Neural progenitor cell (in vitro differentiated cells): ENCODE data around the gene GPR87. TPM values are rescaled to one million over a fixed set of nuclear protein-coding genes. Genes with fewer than 3 reads are reported as not detected.

Experiments
- DNase-seq: peaks from one replicate; pipeline ENCODE4 v3.0.0-alpha.2; 2016; ENCODE audit warnings: low spot score
- H2AFZ ChIP-seq: fragments of 200-600 bp; sonication (generic); replicated peaks from 2 replicates; pipeline ENCODE4 v1.6.1; 2016; ENCODE audit warnings: antibody characterized with exemption
- H3F3A ChIP-seq: fragments of 200-600 bp; sonication (generic); 2 replicates; pipeline ENCODE4 v1.6.1; 2016; ENCODE audit warnings: antibody characterized with exemption, low read depth
- H3K27ac ChIP-seq: fragments of 200-600 bp; sonication (generic); 2 replicates; pipeline ENCODE4 v1.5.1; 2016; ENCODE audit warnings: mild to moderate bottlenecking
- H3K27me3 ChIP-seq: fragments of 200-600 bp; sonication (generic); 2 replicates; pipeline ENCODE4 v1.6.1; 2016; ENCODE audit warnings: mild to moderate bottlenecking, moderate library complexity
- H3K36me3 ChIP-seq: fragments of 200-600 bp; sonication (generic); 2 replicates; pipeline ENCODE4 v1.5.1; 2016
- H3K4me1 ChIP-seq: fragments of 200-600 bp; sonication (generic); 2 replicates; pipeline ENCODE4 v1.6.1; 2016; ENCODE audit warnings: mixed run types
- H3K4me2 ChIP-seq: fragments of 200-600 bp; sonication (generic); 2 replicates; pipeline ENCODE4 v1.6.1; 2016
- H3K4me3 ChIP-seq: fragments of 200-600 bp; sonication (generic); 2 replicates; pipeline ENCODE4 v1.5.1; 2016
- H3K79me2 ChIP-seq: fragments of 200-600 bp; sonication (generic); 2 replicates; pipeline ENCODE4 v1.6.1; 2016; ENCODE audit warnings: low read depth
- H3K9ac ChIP-seq: fragments of 200-600 bp; sonication (generic); 2 replicates; pipeline ENCODE4 v1.6.1; 2016
- H3K9me3 ChIP-seq: fragments of 200-600 bp; sonication (generic); 2 replicates; pipeline ENCODE4 v1.5.1; 2016; ENCODE audit warnings: low read depth
- H4K20me1 ChIP-seq: fragments of 200-600 bp; sonication (generic); 2 replicates; pipeline ENCODE4 v1.6.1; 2016; ENCODE audit warnings: low read depth
- H3K27ac Mint-ChIP-seq: 3 replicates; pipeline ENCODE4 v1.8.0; 2021; ENCODE audit warnings: mixed read lengths
- H3K27me3 Mint-ChIP-seq: 2 replicates; pipeline ENCODE4 v1.8.0; 2022; ENCODE audit warnings: low read depth, mild to moderate bottlenecking, inconsistent platforms, moderate library complexity, mixed read lengths; ENCODE audit not compliant: insufficient read depth
- H3K36me3 Mint-ChIP-seq: 3 replicates; pipeline ENCODE4 v1.8.0; 2021; ENCODE audit warnings: mixed read lengths
- H3K4me1 Mint-ChIP-seq: 3 replicates; pipeline ENCODE4 v1.8.0; 2021; ENCODE audit warnings: mixed read lengths
- H3K4me3 Mint-ChIP-seq: 3 replicates; pipeline ENCODE4 v1.8.0; 2021; ENCODE audit warnings: mild to moderate bottlenecking, moderate library complexity, mixed read lengths
- H3K9me3 Mint-ChIP-seq: 3 replicates; pipeline ENCODE4 v1.8.0; 2020; ENCODE audit warnings: mixed read lengths
- CTCF ChIP-seq: fragments of 200-600 bp; sonication (generic); IDR thresholded peaks from 2 replicates; pipeline ENCODE4 v1.5.1; 2017; ENCODE audit warnings: antibody characterized with exemption, mild to moderate bottlenecking
- EZH2 ChIP-seq: fragments of 200-600 bp; sonication (generic); IDR thresholded peaks from 2 replicates; pipeline ENCODE4 v1.6.1; 2017; ENCODE audit warnings: antibody characterized with exemption, mild to moderate bottlenecking, moderate library complexity
- EZH2phosphoT487 ChIP-seq: fragments of 200-600 bp; sonication (generic); IDR thresholded peaks from 2 replicates; pipeline ENCODE4 v1.6.1; 2017; ENCODE audit warnings: antibody characterized with exemption
- total RNA-seq: library from RNA; depleted of rRNA; stranded (reverse); fragments of >200 nt; gene quantifications from 2 replicates; pipeline ENCODE4 v1.2.3, GENCODE V29; 2015; ENCODE audit warnings: low replicate concordance

GPR87 gene
- total RNA-seq, 1 donor from 2014 or later, result not detected

GRCh38 chr3:151282921-151283320 lies 33.7 kb downstream of the GPR87 start:
- Mint-ChIP-seq H3K4me1 (peaks cover 5% of the 10 kb centered on the region), H3K27ac (no peak overlapping the region), H3K9me3 (no peaks in the 10 kb centered on the region), H3K27me3 (peaks cover 2% of the 10 kb centered on the region), H3K36me3 (no peaks in the 10 kb centered on the region), H3K4me3 (no peak overlapping the region)
- DNase-seq, result peak; percentile 36
- TF ChIP-seq EZH2 (no peak), CTCF (peak; percentile 76)
- H2AFZ ChIP-seq, result no peak overlapping the region
- no peak overlapping the region for H3K4me2 ChIP-seq
- no peak overlapping the region for H3K4me3 ChIP-seq
- H4K20me1 ChIP-seq, result no peaks in the 10 kb centered on the region
- no peak overlapping the region for H3K27ac ChIP-seq
- H3F3A ChIP-seq, result no peaks in the 10 kb centered on the region
- no peaks in the 10 kb centered on the region for H3K36me3 ChIP-seq
- H3K4me1 ChIP-seq, result no peaks in the 10 kb centered on the region
- no peaks in the 10 kb centered on the region for H3K27me3 ChIP-seq
- no peak overlapping the region for H3K9ac ChIP-seq
- H3K9me3 ChIP-seq, result no peaks in the 10 kb centered on the region
- H3K79me2 ChIP-seq, result no peaks in the 10 kb centered on the region

GRCh38 chr3:151281671-151282324 lies 34.8 kb downstream of the GPR87 start:
- no peak for DNase-seq
- H3K4me3 Mint-ChIP-seq, result no peak overlapping the region
- Histone ChIP-seq H3K4me3 (no peak overlapping the region), H3K4me1 (no peaks in the 10 kb centered on the region), H3K27ac (no peak overlapping the region), H3K9ac (no peak overlapping the region), H3K79me2 (no peaks in the 10 kb centered on the region), H3K27me3 (no peaks in the 10 kb centered on the region), H3K4me2 (no peak overlapping the region), H2AFZ (no peak overlapping the region), H4K20me1 (no peaks in the 10 kb centered on the region), H3F3A (no peaks in the 10 kb centered on the region), H3K36me3 (no peaks in the 10 kb centered on the region), H3K9me3 (no peaks in the 10 kb centered on the region)
- no peak for TF ChIP-seq EZH2phosphoT487
- TF ChIP-seq CTCF, result no peak
- no peaks in the 10 kb centered on the region for H3K36me3 Mint-ChIP-seq
- H3K27ac Mint-ChIP-seq, result no peak overlapping the region
- no peaks in the 10 kb centered on the region for H3K9me3 Mint-ChIP-seq
- peaks cover 5% of the 10 kb centered on the region for H3K4me1 Mint-ChIP-seq
- peaks cover 2% of the 10 kb centered on the region for H3K27me3 Mint-ChIP-seq

GRCh38 chr3:151278230-151278629 lies 38.4 kb downstream of the GPR87 start, which contains the start of gene P2RY14:
Gene P2RY14, minus strand, starts transcription at chr3:151278542. Its CDS starts 64,226 bp downstream, at chr3:151214316.
- H3K36me3 Mint-ChIP-seq, result no peaks in the 10 kb centered on the region
- H3K4me2 ChIP-seq, result no peak within 1 kb of the TSS
- no peaks in the 10 kb centered on the region for H3K9me3 ChIP-seq
- no peaks in the 10 kb centered on the region for H3K79me2 ChIP-seq
- no peaks in the 10 kb centered on the region for H3K9me3 Mint-ChIP-seq
- H4K20me1 ChIP-seq, result no peaks in the 10 kb centered on the region
- H3K27me3 ChIP-seq, result no peaks in the 10 kb centered on the region
- H3K27me3 Mint-ChIP-seq, result peaks cover 4% of the 10 kb centered on the region
- no peak within 1 kb of the TSS for H2AFZ ChIP-seq
- H3K9ac ChIP-seq, result no peak within 1 kb of the TSS
- TF ChIP-seq EZH2phosphoT487, result no peak
- TF ChIP-seq CTCF, result no peak
- no peak for TF ChIP-seq EZH2
- no peaks in the 10 kb centered on the region for H3K36me3 ChIP-seq
- no peak for DNase-seq
- no peak within 1 kb of the TSS for H3K27ac ChIP-seq
- no peaks in the 10 kb centered on the region for H3K4me1 ChIP-seq
- no peaks in the 10 kb centered on the region for H3K4me1 Mint-ChIP-seq
- H3K4me3 Mint-ChIP-seq, result no peak within 1 kb of the TSS
- no peak within 1 kb of the TSS for H3K4me3 ChIP-seq
- H3K27ac Mint-ChIP-seq, result no peak within 1 kb of the TSS
- H3F3A ChIP-seq, result no peaks in the 10 kb centered on the region
